ENCODE data around the gene GOLIM4.

Gene GOLIM4

GRCh38 chr3:167989066-167989465 lies 106.7 kb downstream of the GOLIM4 start:
- no peak for DNase-seq

- DNase-seq = no peak
These were observed 112.1 kb downstream of the GOLIM4 start for GRCh38 chr3:167983583-167983982.

- no peak for DNase-seq
These were observed 117.2 kb downstream of the GOLIM4 start for GRCh38 chr3:167978486-167978885.

GRCh38 chr3:167978071-167978470 lies 117.7 kb downstream of the GOLIM4 start:
- no peak for DNase-seq

GRCh38 chr3:167976516-167977361 lies 119.0 kb downstream of the GOLIM4 start:
- DNase-seq = no peak

GRCh38 chr3:167973901-167974300 lies 121.8 kb downstream of the GOLIM4 start:
- DNase-seq = no peak

- DNase-seq = no peak
These were observed 122.7 kb downstream of the GOLIM4 start for GRCh38 chr3:167973046-167973445.

- DNase-seq = no peak
These were observed 123.2 kb downstream of the GOLIM4 start for GRCh38 chr3:167972502-167972901.

- no peak for DNase-seq
These were observed 126.2 kb downstream of the GOLIM4 start for GRCh38 chr3:167969548-167969947.

- DNase-seq = no peak
These were observed 128.3 kb downstream of the GOLIM4 start for GRCh38 chr3:167967257-167968036.

Measured in DMS79 (cell line).